WTC11 (cell line): ENCODE data around the gene TMCC1. TPM values are rescaled to one million over a fixed set of nuclear protein-coding genes. Genes with fewer than 3 reads are reported as not detected.

Experiments used
- ATAC-seq: fragments of 200-7000 bp; cut with Tn5 transposase; 2 replicates; pipeline ENCODE4 v1.10.0; 2021; ENCODE audit warnings: mild to moderate bottlenecking, moderate library complexity
- CTCF ChIA-PET: fragments of 300-600 bp; sonication (Branson Sonifier 250); formaldehyde crosslinking; loops from one replicate; lab custom pipeline; 2021; ENCODE audit warnings: antibody characterized with exemption; lab: Charles Lee
- POLR2A ChIA-PET: fragments of 350-600 bp; sonication (Branson Sonifier 250); formaldehyde crosslinking; loops from one replicate; lab custom pipeline; 2021; ENCODE audit warnings: antibody characterized with exemption; lab: Charles Lee
- DNase-seq: peaks from one replicate; pipeline ENCODE4 v3.0.0; 2021; ENCODE audit warnings: low spot score
- H3K27ac Mint-ChIP-seq: 2 replicates; pipeline ENCODE4 v1.8.0; 2021; ENCODE audit warnings: mixed read lengths
- H3K27me3 Mint-ChIP-seq: 2 replicates; pipeline ENCODE4 v1.8.0; 2021; ENCODE audit warnings: low read depth, mild to moderate bottlenecking, moderate library complexity, mixed read lengths
- H3K36me3 Mint-ChIP-seq: 2 replicates; pipeline ENCODE4 v1.8.0; 2021; ENCODE audit warnings: mixed read lengths
- H3K4me1 Mint-ChIP-seq: 2 replicates; pipeline ENCODE4 v1.8.0; 2022; ENCODE audit warnings: mixed read lengths
- H3K4me3 Mint-ChIP-seq: 2 replicates; pipeline ENCODE4 v1.8.0; 2021; ENCODE audit warnings: mild to moderate bottlenecking, moderate library complexity, mixed read lengths
- H3K9me3 Mint-ChIP-seq: 2 replicates; pipeline ENCODE4 v1.8.0; 2021; ENCODE audit warnings: mixed read lengths
- AR ChIP-seq: fragments of 250-450 bp; sonication (Bioruptor Pico); IDR thresholded peaks from 2 replicates; pipeline ENCODE4 v1.9.0; 2021; ENCODE audit warnings: mild to moderate bottlenecking
- ESRRA ChIP-seq: sonication (generic); formaldehyde crosslinking; IDR thresholded peaks from 2 replicates; pipeline ENCODE4 v1.8.1; 2022; ENCODE audit warnings: mild to moderate bottlenecking, missing genetic modification reagents, borderline replicate concordance
- GABPB1 ChIP-seq: sonication (generic); formaldehyde crosslinking; IDR thresholded peaks from 2 replicates; pipeline ENCODE4 v1.8.1; 2023; ENCODE audit warnings: mild to moderate bottlenecking, missing genetic modification reagents
- NFATC4 ChIP-seq: fragments of 250-450 bp; sonication (Bioruptor Pico); IDR thresholded peaks from 2 replicates; pipeline ENCODE4 v1.9.0; 2021; ENCODE audit warnings: mild to moderate bottlenecking
- NFE2L1 ChIP-seq: sonication (generic); formaldehyde crosslinking; IDR thresholded peaks from 2 replicates; pipeline ENCODE4 v1.8.1; 2023; ENCODE audit warnings: missing genetic modification reagents
- PREB ChIP-seq: sonication (generic); formaldehyde crosslinking; IDR thresholded peaks from 2 replicates; pipeline ENCODE4 v1.8.1; 2022; ENCODE audit warnings: mild to moderate bottlenecking, missing genetic modification reagents, moderate library complexity, borderline replicate concordance
- PRRX2 ChIP-seq: fragments of 250-450 bp; sonication (Bioruptor Pico); IDR thresholded peaks from 2 replicates; pipeline ENCODE4 v1.8.0; 2021; ENCODE audit warnings: mild to moderate bottlenecking
- TEAD4 ChIP-seq: sonication (generic); formaldehyde crosslinking; IDR thresholded peaks from 2 replicates; pipeline ENCODE4 v1.8.0; 2022; ENCODE audit warnings: mild to moderate bottlenecking, missing genetic modification reagents
- TP53 ChIP-seq: sonication (generic); formaldehyde crosslinking; IDR thresholded peaks from 2 replicates; pipeline ENCODE4 v1.8.1; 2023; ENCODE audit warnings: mild to moderate bottlenecking, missing genetic modification reagents
- ZNF263 ChIP-seq: sonication (generic); formaldehyde crosslinking; IDR thresholded peaks from 2 replicates; pipeline ENCODE4 v1.8.1; 2022; ENCODE audit warnings: low read depth, mild to moderate bottlenecking, moderate library complexity, missing genetic modification reagents
- ZNF425 ChIP-seq: fragments of 250-450 bp; sonication (Bioruptor Pico); conservative IDR thresholded peaks from 2 replicates; pipeline ENCODE4 v1.9.0; 2021; ENCODE audit warnings: mild to moderate bottlenecking
- total RNA-seq: library from RNA; stranded (reverse); gene quantifications from 3 replicates; pipeline ENCODE4 v1.2.3, GENCODE V29; 2021
- TF ChIP-seq, protein P1 (sequence below): sonication (generic); formaldehyde crosslinking; IDR thresholded peaks from 2 replicates; pipeline ENCODE4 v1.8.0; 2022; ENCODE audit warnings: mild to moderate bottlenecking, missing genetic modification reagents
- TF ChIP-seq, protein P2 (sequence below): sonication (generic); formaldehyde crosslinking; IDR thresholded peaks from 2 replicates; pipeline ENCODE4 v1.8.1; 2023; ENCODE audit warnings: mild to moderate bottlenecking, missing genetic modification reagents, moderate library complexity

TMCC1 gene
- total RNA-seq, 1 experiment from 2014 or later: 29.3 TPM

DNA sequence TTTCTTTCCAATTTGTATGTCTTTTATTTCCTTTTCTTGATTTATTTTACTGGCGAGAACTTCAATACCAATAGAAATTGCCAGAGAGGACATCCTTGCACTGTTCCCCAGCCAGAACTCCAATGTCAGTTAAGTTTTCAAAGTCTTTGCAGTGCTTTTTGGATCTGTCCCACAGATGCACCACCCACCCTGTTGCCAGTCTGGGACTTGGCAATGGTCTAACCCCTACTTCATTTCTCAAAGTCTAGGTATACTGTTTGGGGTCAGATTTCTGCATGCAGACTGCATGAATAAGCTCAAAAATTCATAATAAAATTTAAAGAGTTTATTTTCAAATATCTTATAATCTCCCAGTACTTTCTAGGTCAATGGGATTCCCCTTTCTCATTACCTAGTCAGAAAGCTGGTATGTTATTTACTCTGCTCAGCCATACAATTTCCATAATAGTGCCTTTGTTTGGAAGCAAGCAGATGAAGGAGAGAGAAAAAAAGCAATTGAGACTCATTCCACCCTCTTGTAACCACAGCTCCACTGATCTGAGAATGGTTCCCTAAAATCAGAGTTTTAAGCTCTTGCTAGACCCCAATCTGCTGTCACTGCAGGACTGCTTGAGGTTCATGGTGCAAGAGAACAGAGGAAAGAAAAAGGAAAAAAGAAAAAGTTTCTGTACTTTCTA lies 161.2 kb downstream of the TMCC1 start:
- H3K4me1 Mint-ChIP-seq: peaks cover 23% of the 10 kb centered on the region
- H3K27me3 Mint-ChIP-seq: no peaks in the 10 kb centered on the region
- peak overlapping the region; percentile 91 for H3K27ac Mint-ChIP-seq
- ChIA-PET CTCF (no interaction called here), POLR2A (no interaction called here)
- H3K9me3 Mint-ChIP-seq: no peaks in the 10 kb centered on the region
- peak; percentile 77 for ATAC-seq
- no peak for DNase-seq
- H3K4me3 Mint-ChIP-seq: peak overlapping the region; percentile 24; the same call in 1 of the 2 replicates
- TF ChIP-seq ESRRA (CRISPR knock-in tag): no peak
- no peak for TF ChIP-seq TEAD4
- TF ChIP-seq, protein P1, sequence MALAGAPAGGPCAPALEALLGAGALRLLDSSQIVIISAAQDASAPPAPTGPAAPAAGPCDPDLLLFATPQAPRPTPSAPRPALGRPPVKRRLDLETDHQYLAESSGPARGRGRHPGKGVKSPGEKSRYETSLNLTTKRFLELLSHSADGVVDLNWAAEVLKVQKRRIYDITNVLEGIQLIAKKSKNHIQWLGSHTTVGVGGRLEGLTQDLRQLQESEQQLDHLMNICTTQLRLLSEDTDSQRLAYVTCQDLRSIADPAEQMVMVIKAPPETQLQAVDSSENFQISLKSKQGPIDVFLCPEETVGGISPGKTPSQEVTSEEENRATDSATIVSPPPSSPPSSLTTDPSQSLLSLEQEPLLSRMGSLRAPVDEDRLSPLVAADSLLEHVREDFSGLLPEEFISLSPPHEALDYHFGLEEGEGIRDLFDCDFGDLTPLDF (CRISPR knock-in tag): no peak
- no peak for TF ChIP-seq NFE2L1 (CRISPR knock-in tag)
- TF ChIP-seq AR (CRISPR knock-in tag): no peak
- TF ChIP-seq PRRX2 (CRISPR knock-in tag): no peak
- H3K36me3 Mint-ChIP-seq: no peaks in the 10 kb centered on the region

GRCh38 chr3:129727707-129728106 lies 165.8 kb downstream of the TMCC1 start:
- Mint-ChIP-seq H3K9me3 (no peaks in the 10 kb centered on the region), H3K27me3 (no peaks in the 10 kb centered on the region), H3K36me3 (no peaks in the 10 kb centered on the region), H3K4me3 (no peak overlapping the region), H3K27ac (peak overlapping the region; percentile 61; the same call in 1 of the 2 replicates), H3K4me1 (peaks cover 32% of the 10 kb centered on the region)
- peak; percentile 28; the same call in 1 of the 2 replicates for ATAC-seq
- POLR2A ChIA-PET: no interaction called here
- no peak for DNase-seq
- CTCF ChIA-PET: interaction anchor here (0.8 kb wide), 1 partner anchor 78 kb away, joined by 3 read pairs; no protein-coding TSS in a partner anchor
- TF ChIP-seq PREB (CRISPR knock-in tag) (no peak), PRRX2 (CRISPR knock-in tag) (no peak), TP53 (no peak), ZNF263 (no peak), ZNF425 (CRISPR knock-in tag) (no peak)

DNA sequence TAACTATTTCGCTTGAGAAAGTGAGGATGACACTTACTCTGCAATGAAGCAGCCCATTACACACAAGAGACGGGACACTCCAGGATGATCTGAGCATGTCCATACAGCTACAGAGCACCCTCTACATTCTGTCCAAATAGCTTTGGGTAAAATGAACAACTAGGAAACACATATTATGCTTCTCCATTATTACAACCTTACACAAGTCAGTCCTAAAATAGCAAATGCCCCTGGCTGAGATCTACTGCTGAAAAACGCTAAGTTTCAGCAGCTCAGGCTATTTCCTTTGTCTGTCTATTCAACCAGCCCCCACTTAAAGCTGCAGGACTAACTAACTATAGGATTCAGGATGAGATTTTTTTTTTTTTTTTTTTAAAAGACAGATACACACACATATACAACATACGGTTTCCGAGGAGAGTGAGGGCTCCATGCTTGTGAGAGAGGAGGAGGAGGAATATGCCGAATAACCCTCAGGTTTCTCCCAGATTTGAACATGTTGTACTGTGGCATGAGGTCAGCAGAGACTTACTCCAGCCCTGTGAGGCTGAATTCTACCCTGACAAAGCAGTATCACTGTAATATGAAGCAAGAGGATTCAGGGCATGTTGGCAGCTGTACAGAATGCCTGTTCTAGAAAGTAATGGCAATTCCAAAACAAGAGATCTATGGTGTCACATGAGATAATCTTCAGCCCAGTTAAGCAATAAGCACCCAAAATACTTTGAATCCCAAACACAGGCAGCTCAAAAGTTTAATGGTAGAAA lies 169.8 kb downstream of the TMCC1 start:
- Mint-ChIP-seq H3K9me3 (no peaks in the 10 kb centered on the region), H3K36me3 (no peaks in the 10 kb centered on the region), H3K4me3 (no peak overlapping the region), H3K4me1 (peaks cover 44% of the 10 kb centered on the region), H3K27ac (peak overlapping the region; percentile 58), H3K27me3 (no peaks in the 10 kb centered on the region)
- no peak for DNase-seq
- POLR2A ChIA-PET: interaction anchor here (0.7 kb wide), 1 partner anchor 24 kb away, joined by 3 read pairs; no protein-coding TSS in a partner anchor
- CTCF ChIA-PET: no interaction called here
- no peak; the same call in 1 of the 2 replicates for ATAC-seq
- TF ChIP-seq GABPB1 (CRISPR knock-in tag) (no peak), NFATC4 (CRISPR knock-in tag) (no peak)
- TF ChIP-seq, protein P2, sequence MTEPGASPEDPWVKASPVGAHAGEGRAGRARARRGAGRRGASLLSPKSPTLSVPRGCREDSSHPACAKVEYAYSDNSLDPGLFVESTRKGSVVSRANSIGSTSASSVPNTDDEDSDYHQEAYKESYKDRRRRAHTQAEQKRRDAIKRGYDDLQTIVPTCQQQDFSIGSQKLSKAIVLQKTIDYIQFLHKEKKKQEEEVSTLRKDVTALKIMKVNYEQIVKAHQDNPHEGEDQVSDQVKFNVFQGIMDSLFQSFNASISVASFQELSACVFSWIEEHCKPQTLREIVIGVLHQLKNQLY (CRISPR knock-in tag): no peak
